HG03575 (cell line): ENCODE results near the gene AVL9.
"Not testable (repeated sequence)": the region's sequence is repeated elsewhere in the genome, so short reads cannot be mapped to it uniquely, and the experiment has no call there.

ENCODE experiments used
- ATAC-seq: cut with Tn5 transposase; IDR thresholded peaks from one replicate; pipeline ENCODE4 v1.9.1; 2021; ENCODE audit not compliant: unreplicated experiment, insufficient number of reproducible peaks, low FRiP score; ENCODE audit errors: extremely low read depth

Gene AVL9

GRCh38 chr7:32495298-32496051 is at the start of gene AVL9:
TSS of gene AVL9 (plus strand) at chr7:32495489. CDS start at chr7:32495710, 221 bp downstream.
- peak; percentile 39 for ATAC-seq

- no peak for ATAC-seq
Observed at GRCh38 chr7:32447218-32447617, 48.1 kb upstream of the AVL9 start.

- no peak for ATAC-seq
Observed at GRCh38 chr7:32453341-32454011, 41.8 kb upstream of the AVL9 start.

- no peak for ATAC-seq
Observed at GRCh38 chr7:32458025-32458424, 37.3 kb upstream of the AVL9 start.

- no peak for ATAC-seq
Observed at GRCh38 chr7:32459788-32460187, 35.5 kb upstream of the AVL9 start.

GRCh38 chr7:32461484-32461883 is 33.8 kb upstream of the AVL9 start:
- ATAC-seq: no peak

GRCh38 chr7:32462451-32462850 is 32.8 kb upstream of the AVL9 start:
- no peak for ATAC-seq

GRCh38 chr7:32462977-32463376 is 32.3 kb upstream of the AVL9 start:
- no peak for ATAC-seq

GRCh38 chr7:32464641-32465416 is 30.5 kb upstream of the AVL9 start:
- ATAC-seq: not testable (repeated sequence)

GRCh38 chr7:32470004-32470403 is 25.3 kb upstream of the AVL9 start:
- ATAC-seq: not testable (repeated sequence)

- ATAC-seq: no peak
Observed at GRCh38 chr7:32470871-32471270, 24.4 kb upstream of the AVL9 start.

- no peak for ATAC-seq
Observed at GRCh38 chr7:32472015-32472414, 23.3 kb upstream of the AVL9 start.

GRCh38 chr7:32474008-32474407 is 21.3 kb upstream of the AVL9 start:
- no peak for ATAC-seq

GRCh38 chr7:32476816-32477648 is 18.3 kb upstream of the AVL9 start:
- no peak for ATAC-seq

- no peak for ATAC-seq
Observed at GRCh38 chr7:32477649-32477980, 17.7 kb upstream of the AVL9 start.

GRCh38 chr7:32479574-32480200 is 15.6 kb upstream of the AVL9 start:
- no peak for ATAC-seq

GRCh38 chr7:32481176-32481575 is 14.1 kb upstream of the AVL9 start:
- no peak for ATAC-seq

GRCh38 chr7:32481921-32482320 is 13.4 kb upstream of the AVL9 start:
- no peak for ATAC-seq

- ATAC-seq: peak; percentile 4
Observed at GRCh38 chr7:32489788-32490126, 5.5 kb upstream of the AVL9 start.
